Measurements from ENCODE around the gene ANOS1. TPM values are rescaled to one million over a fixed set of nuclear protein-coding genes. Genes with fewer than 3 reads are reported as not detected.

Gene ANOS1
- total RNA-seq, 1 experiment from 2014 or later = 0.18 TPM

- CTCF ChIA-PET = no interaction called here
- intact Hi-C loops (cut with micrococcal nuclease; ENCODE audit: unreplicated experiment) = no loop called here
These were observed 2.1 kb downstream of the ANOS1 start for GRCh38 chrX:8729811-8730210.

GRCh38 chrX:8728932-8729535 is 2.9 kb downstream of the ANOS1 start:
- H3K4me1 ChIP-seq (ENCODE audit: control insufficient read depth, insufficient read depth, low read length) = no peaks in the 10 kb centered on the region
- no peaks in the 10 kb centered on the region for H3K9me3 ChIP-seq (ENCODE audit: control insufficient read depth, insufficient read depth, low read depth, low read length)
- ChIA-PET CTCF (no interaction called here), POLR2A (no interaction called here)
- DNase-seq (ENCODE audit: low read depth, low spot score) (no peak), ATAC-seq (no peak)
- H3K36me3 ChIP-seq (ENCODE audit: control insufficient read depth, insufficient read depth, low read length) = no peaks in the 10 kb centered on the region
- TF ChIP-seq TCF7L2 (IDR thresholded peaks at IDR 0.05; ENCODE audit: low read depth, low read length) (no peak), REST (IDR thresholded peaks at IDR 0.05; ENCODE audit: insufficient read depth in 1 of 2, low read depth in 2 of 2, low read length in 1 of 2) (no peak), POLR2AphosphoS5 (IDR thresholded peaks at IDR 0.05; ENCODE audit: low read depth, low read length) (no peak), CTCF (IDR thresholded peaks at IDR 0.05) (no peak), SIN3A (IDR thresholded peaks at IDR 0.05; ENCODE audit: borderline replicate concordance, insufficient read depth, low read depth, low read length) (no peak)
- no TSS peak for BruUV-seq (replicated peaks)
- intact Hi-C loops (cut with micrococcal nuclease; ENCODE audit: unreplicated experiment) = no loop called here
- in situ Hi-C loops (cut with HindIII; ENCODE audit: low pct_unique_long_range_greater_than_20kb, low sequenced_read_pairs) = no loop called here
- no peak overlapping the region for H3K4me3 ChIP-seq (ENCODE audit: low read depth in 2 of 2, low read length in 2 of 2)
- no peaks in the 10 kb centered on the region for H3K27me3 ChIP-seq (ENCODE audit: control insufficient read depth, insufficient read depth, low read length)
- no peak overlapping the region for H3K27ac ChIP-seq (ENCODE audit: low read length)

More at GRCh38 chrX:8729811-8730210, 2.1 kb downstream of the ANOS1 start:
- in situ Hi-C loops (cut with HindIII; ENCODE audit: low pct_unique_long_range_greater_than_20kb, low sequenced_read_pairs) = no loop called here
- no peak for TF ChIP-seq POLR2AphosphoS5 (IDR thresholded peaks at IDR 0.05; ENCODE audit: low read depth, low read length)
- TF ChIP-seq CTCF (IDR thresholded peaks at IDR 0.05) = no peak
- TF ChIP-seq SIN3A (IDR thresholded peaks at IDR 0.05; ENCODE audit: borderline replicate concordance, insufficient read depth, low read depth, low read length) = no peak
- TF ChIP-seq TCF7L2 (IDR thresholded peaks at IDR 0.05; ENCODE audit: low read depth, low read length) = no peak
- TF ChIP-seq REST (IDR thresholded peaks at IDR 0.05; ENCODE audit: insufficient read depth in 1 of 2, low read depth in 2 of 2, low read length in 1 of 2) = no peak
- no peak for ATAC-seq
- no TSS peak for BruUV-seq (replicated peaks)
- H3K4me3 ChIP-seq (ENCODE audit: low read depth in 2 of 2, low read length in 2 of 2) = no peak overlapping the region
- POLR2A ChIA-PET = no interaction called here
- no peaks in the 10 kb centered on the region for H3K27me3 ChIP-seq (ENCODE audit: control insufficient read depth, insufficient read depth, low read length)
- no peak overlapping the region for H3K27ac ChIP-seq (ENCODE audit: low read length)
- H3K4me1 ChIP-seq (ENCODE audit: control insufficient read depth, insufficient read depth, low read length) = no peaks in the 10 kb centered on the region
- DNase-seq (ENCODE audit: low read depth, low spot score) = no peak
- no peaks in the 10 kb centered on the region for H3K9me3 ChIP-seq (ENCODE audit: control insufficient read depth, insufficient read depth, low read depth, low read length)
- no peaks in the 10 kb centered on the region for H3K36me3 ChIP-seq (ENCODE audit: control insufficient read depth, insufficient read depth, low read length)

Measured in Panc1 (cell line).